Stimulated activated memory B cell treated with anti-CD40 and anti-IgM and Interleukin-4, amounts not matched to agents 10 μg/mL and 1 μg/mL and 100 μg/mL, for 72 hours (primary cell): Measurements from ENCODE around the gene POLN.

ENCODE experiments used
- ATAC-seq: fragments of 150-1000 bp; cut with Tn5 transposase; 2 replicates; pipeline ENCODE4 v1.10.0; 2021
- H3K27ac Mint-ChIP-seq: one replicate; pipeline ENCODE4 v1.8.0; 2022; ENCODE audit warnings: mild to moderate bottlenecking, mixed read lengths
- H3K27me3 Mint-ChIP-seq: one replicate; pipeline ENCODE4 v1.8.0; 2022; ENCODE audit warnings: mixed read lengths
- H3K36me3 Mint-ChIP-seq: one replicate; pipeline ENCODE4 v1.8.0; 2022; ENCODE audit warnings: mixed read lengths
- H3K4me1 Mint-ChIP-seq: one replicate; pipeline ENCODE4 v1.8.0; 2022; ENCODE audit warnings: mixed read lengths
- H3K4me3 Mint-ChIP-seq: one replicate; pipeline ENCODE4 v1.8.0; 2022; ENCODE audit warnings: mild to moderate bottlenecking, moderate library complexity, mixed read lengths
- H3K9me3 Mint-ChIP-seq: one replicate; pipeline ENCODE4 v1.8.0; 2022; ENCODE audit warnings: mixed read lengths

POLN gene

DNA sequence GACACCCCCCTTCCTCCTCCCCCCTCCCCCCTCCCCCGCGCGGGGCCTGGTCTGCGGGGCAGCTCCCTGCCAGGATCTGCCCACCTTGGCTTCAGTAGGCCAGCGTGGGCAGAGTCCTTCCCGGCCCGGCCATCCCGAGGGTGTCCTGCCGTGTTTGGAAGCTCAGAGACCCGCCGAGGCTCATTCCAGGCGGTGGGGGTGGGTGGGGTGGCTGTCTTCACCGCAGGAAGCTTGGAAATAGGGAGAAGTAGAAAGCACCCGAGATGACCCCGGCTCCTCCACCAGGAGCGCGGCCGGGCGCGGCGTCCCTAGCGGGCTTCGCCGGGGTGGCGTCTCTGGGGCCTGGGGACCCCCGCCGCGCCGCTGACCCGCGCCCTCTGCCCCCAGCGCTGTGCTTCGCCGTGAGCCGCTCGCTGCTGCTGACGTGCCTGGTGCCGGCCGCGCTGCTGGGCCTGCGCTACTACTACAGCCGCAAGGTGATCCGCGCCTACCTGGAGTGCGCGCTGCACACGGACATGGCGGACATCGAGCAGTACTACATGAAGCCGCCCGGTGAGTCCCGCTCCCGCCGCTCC lies 181.2 kb downstream of the POLN start:
- Mint-ChIP-seq H3K4me3 (no peak overlapping the region), H3K4me1 (no peaks in the 10 kb centered on the region), H3K9me3 (no peaks in the 10 kb centered on the region), H3K27ac (no peak overlapping the region), H3K36me3 (no peaks in the 10 kb centered on the region), H3K27me3 (peaks cover 43% of the 10 kb centered on the region)
- no peak for ATAC-seq

DNA sequence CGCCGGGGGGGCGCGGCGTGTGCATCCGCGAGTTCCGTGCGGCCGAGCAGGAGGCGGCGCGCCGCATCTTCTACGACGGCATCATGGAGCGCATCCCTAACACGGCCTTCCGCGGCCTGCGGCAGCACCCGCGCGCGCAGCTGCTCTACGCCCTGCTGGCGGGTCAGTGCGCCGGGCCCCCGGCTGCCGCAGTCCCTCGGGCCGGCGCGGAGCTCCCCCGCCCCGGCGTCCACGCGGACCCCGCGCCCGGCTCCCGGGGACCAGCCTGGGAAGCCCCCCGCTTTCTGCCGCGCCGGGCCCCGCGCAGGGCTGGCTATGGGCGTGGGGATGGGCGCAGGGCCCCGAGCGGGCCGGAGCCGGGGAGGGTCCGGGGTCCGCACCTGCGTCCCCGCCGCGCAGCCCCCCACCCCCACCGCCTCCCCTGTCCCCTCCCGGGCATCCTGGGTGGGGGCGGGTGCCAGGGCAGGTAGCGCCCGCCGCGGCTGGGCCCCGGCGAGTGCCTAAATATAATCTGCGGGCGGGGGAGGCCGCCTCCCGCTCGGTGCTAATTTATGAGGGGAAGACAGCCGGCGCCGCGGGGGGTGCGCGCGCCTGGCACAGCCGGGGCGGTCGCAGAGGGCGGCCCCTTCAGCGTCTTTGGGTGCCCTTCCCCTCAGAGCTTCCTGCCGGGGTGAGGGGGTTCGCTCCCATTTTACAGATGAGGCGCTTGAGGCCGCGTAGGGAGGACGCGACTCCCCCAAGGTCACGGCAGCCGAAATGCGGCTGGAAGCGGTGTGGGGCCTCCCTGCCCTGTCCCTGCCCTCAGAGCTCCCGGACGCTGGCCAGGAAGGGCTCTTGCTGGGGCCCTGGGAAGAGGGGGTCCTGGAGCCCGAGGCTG lies 182.0 kb downstream of the POLN start:
- H3K4me3 Mint-ChIP-seq = no peak overlapping the region
- no peak overlapping the region for H3K27ac Mint-ChIP-seq
- no peak for ATAC-seq
- H3K36me3 Mint-ChIP-seq = no peaks in the 10 kb centered on the region
- no peaks in the 10 kb centered on the region for H3K9me3 Mint-ChIP-seq
- no peaks in the 10 kb centered on the region for H3K4me1 Mint-ChIP-seq
- peaks cover 49% of the 10 kb centered on the region for H3K27me3 Mint-ChIP-seq

DNA sequence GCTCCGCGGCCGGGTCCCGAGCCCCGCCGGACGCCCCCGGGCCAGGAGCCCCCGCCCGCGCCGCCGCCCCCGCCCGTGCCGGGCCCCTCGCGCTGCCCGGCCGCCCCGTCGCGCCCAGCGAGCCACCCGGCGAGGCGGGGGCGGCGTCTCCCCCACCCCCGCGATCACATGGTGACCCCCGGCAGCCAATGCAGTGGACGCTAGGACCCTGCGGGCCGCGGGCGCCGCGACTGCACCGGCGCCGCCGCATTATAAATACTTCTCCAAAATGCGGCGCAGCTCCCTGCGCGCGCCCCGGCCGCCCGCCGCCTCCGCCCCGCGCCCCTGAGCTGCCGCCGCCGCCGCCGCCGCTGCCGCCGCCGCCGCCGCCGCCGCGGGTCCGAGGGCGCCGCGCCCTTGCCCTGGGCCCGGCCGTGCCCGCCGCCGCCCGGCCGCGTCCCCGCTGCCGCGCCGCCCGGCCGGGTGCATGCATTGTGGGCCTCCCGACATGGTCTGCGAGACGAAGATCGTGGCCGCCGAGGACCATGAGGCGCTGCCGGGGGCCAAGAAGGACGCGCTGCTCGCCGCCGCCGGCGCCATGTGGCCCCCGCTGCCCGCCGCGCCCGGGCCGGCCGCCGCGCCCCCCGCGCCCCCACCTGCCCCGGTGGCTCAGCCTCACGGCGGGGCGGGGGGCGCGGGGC lies 182.7 kb downstream of the POLN start, which contains the start of gene NAT8L:
NAT8L (plus strand) TSS at position 282 of the 680 bp plus-strand sequence; CDS start at position 467, 185 bp downstream.
- H3K36me3 Mint-ChIP-seq = no peaks in the 10 kb centered on the region
- no peaks in the 10 kb centered on the region for H3K4me1 Mint-ChIP-seq
- peak; percentile 34 for ATAC-seq
- H3K27me3 Mint-ChIP-seq = peaks cover 50% of the 10 kb centered on the region
- H3K27ac Mint-ChIP-seq = no peak within 1 kb of the TSS
- no peaks in the 10 kb centered on the region for H3K9me3 Mint-ChIP-seq
- H3K4me3 Mint-ChIP-seq = peak within 1 kb of the TSS; percentile 23

DNA sequence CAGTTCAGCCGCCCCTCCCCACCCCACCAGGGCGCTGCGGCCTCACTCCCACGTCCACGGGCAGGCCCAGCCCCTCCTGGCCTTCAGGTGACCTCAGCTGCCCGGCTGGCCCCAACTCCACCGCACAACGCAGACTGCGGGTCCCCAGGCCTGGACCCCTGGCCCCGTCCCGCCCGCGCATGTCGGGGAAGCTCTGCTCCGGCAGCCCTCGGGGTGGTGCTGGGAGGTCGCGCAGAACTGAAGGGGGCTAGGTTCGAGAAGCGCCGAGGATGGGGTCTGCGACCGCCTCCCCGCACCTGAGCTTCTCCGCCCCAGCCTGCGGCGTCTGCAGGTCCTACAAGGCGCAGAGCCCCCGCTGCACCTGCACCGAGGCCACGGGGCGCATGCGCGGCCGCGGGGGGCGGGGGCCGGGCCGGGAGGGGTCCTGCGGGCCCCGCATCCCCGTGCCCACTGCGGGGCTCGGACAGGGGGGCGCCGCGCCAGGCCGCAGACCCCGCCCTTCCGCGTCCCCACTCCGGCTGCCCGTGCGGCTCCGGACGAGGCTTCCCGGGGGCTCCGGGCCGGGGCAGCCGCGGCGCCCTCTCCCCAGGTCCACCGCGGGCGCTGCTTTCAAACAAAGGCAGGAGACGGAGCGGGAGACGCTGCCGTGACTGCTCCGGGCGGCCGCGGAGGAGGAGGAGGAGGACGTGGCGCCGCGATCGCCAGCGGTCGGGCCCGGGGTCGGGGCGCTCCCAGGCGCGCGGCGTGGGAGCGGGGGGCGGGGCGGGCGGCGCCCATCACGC lies 183.5 kb downstream of the POLN start:
- H3K27me3 Mint-ChIP-seq = peaks cover 55% of the 10 kb centered on the region
- no peak overlapping the region for H3K4me3 Mint-ChIP-seq

DNA sequence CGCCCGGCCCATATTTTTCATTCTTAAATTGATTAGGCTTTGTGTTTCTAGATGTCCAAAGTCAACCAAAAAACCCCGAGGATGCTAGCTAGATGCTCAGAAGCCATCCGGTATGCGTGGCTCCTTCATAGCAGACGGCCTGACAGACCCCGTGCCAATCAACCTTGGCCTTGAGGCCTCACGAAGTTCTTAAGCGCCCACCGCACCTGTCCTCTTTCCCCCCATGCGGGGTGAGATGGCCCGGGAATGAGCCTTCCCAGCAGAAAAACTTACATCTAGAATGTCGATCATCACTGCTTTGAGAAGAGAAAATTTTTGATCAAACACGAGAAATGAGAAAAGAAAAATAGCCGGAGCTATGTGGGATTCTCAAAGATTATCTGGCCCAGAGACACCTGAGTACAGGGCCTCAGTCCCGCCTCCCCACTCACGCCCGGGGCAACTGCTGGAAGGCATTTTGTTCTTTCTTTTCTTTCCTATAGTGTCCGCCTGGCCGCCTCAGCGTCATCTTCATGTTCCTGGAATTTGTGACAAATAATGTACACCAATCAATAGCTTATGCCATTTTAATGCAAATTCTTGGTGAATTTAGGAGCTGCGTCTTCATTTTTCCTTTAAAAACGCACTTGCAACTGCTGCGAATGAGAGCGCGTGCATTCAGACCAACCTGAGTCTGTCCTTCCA lies 184.4 kb downstream of the POLN start:
- no peak for ATAC-seq
- no peak overlapping the region for H3K27ac Mint-ChIP-seq

More for the DNA sequence above, 183.5 kb downstream of the POLN start:
- H3K4me1 Mint-ChIP-seq = no peaks in the 10 kb centered on the region
- H3K36me3 Mint-ChIP-seq = no peaks in the 10 kb centered on the region
- no peaks in the 10 kb centered on the region for H3K9me3 Mint-ChIP-seq
- no peak overlapping the region for H3K27ac Mint-ChIP-seq
- peak; percentile 10 for ATAC-seq

DNA sequence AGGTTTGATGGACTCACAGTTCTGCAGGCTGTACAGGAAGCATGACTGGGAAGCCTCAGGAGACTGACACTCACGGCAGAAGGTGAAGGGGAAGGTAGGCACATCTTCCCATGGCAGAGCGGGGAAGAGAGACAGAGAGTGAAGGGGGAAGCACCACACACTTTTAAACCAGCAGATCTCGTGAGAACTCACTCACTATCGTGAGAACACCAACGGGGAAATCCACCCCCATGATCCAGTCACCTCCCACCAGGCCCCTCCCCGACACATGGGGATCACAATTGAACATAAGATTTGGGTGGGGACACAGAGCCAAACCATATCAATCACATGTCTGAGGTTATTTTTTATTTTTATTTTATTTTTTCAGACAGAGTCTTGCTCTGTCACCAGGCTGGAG lies 187.7 kb downstream of the POLN start:
- Mint-ChIP-seq H3K27ac (no peak overlapping the region), H3K9me3 (no peaks in the 10 kb centered on the region), H3K36me3 (no peaks in the 10 kb centered on the region), H3K4me1 (no peaks in the 10 kb centered on the region), H3K27me3 (peaks cover 57% of the 10 kb centered on the region), H3K4me3 (no peak overlapping the region)
- ATAC-seq = no peak

More for the DNA sequence above, 184.4 kb downstream of the POLN start:
- Mint-ChIP-seq H3K27me3 (peaks cover 55% of the 10 kb centered on the region), H3K4me3 (no peak overlapping the region), H3K9me3 (no peaks in the 10 kb centered on the region), H3K36me3 (no peaks in the 10 kb centered on the region), H3K4me1 (no peaks in the 10 kb centered on the region)

DNA sequence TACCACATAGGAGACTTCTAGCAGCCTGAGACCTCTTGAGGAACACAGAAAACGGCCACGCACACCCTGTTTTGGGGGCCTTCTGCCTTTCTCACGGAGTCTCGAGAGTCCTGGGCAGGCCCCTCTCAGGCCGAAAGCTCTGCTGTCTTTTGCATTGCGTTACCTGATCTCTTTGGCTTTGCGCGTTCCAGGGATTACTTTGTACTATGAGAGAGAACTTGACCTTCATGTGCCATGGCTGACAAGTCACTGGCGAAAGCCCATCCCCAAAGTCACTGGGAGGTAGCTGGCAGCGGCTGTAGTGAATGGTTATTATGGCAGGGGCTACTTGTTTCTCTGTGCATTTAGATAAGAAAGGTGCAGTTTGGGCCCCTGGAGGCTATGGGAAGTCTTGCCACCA lies 190.8 kb downstream of the POLN start:
- H3K27me3 Mint-ChIP-seq = peaks cover 66% of the 10 kb centered on the region
- no peak overlapping the region for H3K4me3 Mint-ChIP-seq

DNA sequence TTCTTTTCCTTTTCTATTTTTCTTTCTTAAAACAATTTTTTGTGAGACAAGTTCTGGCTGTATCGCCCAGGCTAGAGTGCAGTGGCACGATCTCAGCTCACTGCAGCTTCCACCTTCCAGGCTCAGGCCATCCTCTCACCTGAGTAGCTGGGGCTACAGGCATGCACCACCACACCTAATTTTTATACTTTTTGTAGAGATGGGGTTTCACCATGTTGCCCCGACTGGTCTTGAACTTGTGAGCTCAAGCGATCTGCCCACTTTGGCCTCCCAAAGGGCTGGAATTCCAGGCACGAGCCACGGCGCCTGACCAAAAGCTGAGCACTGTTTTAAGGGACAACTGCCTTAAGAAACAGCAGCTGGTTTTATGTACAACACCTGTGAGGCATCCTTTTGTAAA lies 192.1 kb downstream of the POLN start:
- Mint-ChIP-seq H3K4me1 (no peaks in the 10 kb centered on the region), H3K4me3 (no peak overlapping the region), H3K27ac (no peak overlapping the region), H3K9me3 (no peaks in the 10 kb centered on the region), H3K27me3 (peaks cover 66% of the 10 kb centered on the region), H3K36me3 (no peaks in the 10 kb centered on the region)
- ATAC-seq = no peak

More for the DNA sequence above, 190.8 kb downstream of the POLN start:
- Mint-ChIP-seq H3K27ac (no peak overlapping the region), H3K36me3 (no peaks in the 10 kb centered on the region), H3K4me1 (no peaks in the 10 kb centered on the region), H3K9me3 (no peaks in the 10 kb centered on the region)
- ATAC-seq = no peak

DNA sequence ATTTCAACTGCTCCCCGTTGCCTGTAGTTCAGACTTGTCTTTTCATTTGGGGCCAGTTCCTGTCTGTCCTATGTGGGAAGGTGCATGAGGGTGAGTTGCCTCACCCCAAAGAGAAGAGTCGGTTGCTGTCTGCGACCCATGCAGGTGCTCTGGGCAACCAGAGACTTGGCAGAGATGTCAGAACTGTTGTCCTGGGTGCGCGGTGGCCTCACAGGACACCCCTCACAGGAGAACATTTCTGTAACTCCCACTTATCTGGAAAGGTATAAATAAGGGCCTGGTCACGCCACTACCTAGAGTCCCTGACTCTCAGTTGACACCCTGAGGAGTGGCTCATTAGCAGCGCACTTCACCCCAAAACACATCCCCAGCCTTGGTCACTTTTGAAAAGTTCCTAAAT lies 192.5 kb downstream of the POLN start:
- H3K27me3 Mint-ChIP-seq = peaks cover 64% of the 10 kb centered on the region
- ATAC-seq = no peak
- H3K4me1 Mint-ChIP-seq = no peaks in the 10 kb centered on the region
- H3K27ac Mint-ChIP-seq = no peak overlapping the region
- H3K36me3 Mint-ChIP-seq = peaks cover 2% of the 10 kb centered on the region
- H3K4me3 Mint-ChIP-seq = no peak overlapping the region
- H3K9me3 Mint-ChIP-seq = no peaks in the 10 kb centered on the region

DNA sequence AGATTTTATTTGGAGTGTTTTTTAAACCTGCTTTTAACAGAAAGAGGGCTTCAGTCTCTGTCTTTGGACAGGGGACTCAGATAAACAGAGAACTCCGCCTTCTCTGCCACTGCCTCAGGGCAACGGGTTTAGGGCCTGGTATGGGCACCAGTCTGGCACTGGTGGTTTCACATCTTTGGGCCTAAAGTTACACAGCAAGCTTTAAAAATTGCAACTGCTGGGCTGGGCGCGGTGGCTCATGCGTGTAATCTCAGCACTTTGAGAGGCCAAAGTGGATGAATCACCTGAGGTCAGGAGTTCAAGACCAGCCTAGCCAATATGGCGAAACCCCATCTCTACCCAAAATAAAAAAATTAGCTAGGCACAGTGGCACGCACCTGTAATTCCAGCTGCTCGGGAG lies 193.1 kb downstream of the POLN start:
- peaks cover 7% of the 10 kb centered on the region for H3K36me3 Mint-ChIP-seq

DNA sequence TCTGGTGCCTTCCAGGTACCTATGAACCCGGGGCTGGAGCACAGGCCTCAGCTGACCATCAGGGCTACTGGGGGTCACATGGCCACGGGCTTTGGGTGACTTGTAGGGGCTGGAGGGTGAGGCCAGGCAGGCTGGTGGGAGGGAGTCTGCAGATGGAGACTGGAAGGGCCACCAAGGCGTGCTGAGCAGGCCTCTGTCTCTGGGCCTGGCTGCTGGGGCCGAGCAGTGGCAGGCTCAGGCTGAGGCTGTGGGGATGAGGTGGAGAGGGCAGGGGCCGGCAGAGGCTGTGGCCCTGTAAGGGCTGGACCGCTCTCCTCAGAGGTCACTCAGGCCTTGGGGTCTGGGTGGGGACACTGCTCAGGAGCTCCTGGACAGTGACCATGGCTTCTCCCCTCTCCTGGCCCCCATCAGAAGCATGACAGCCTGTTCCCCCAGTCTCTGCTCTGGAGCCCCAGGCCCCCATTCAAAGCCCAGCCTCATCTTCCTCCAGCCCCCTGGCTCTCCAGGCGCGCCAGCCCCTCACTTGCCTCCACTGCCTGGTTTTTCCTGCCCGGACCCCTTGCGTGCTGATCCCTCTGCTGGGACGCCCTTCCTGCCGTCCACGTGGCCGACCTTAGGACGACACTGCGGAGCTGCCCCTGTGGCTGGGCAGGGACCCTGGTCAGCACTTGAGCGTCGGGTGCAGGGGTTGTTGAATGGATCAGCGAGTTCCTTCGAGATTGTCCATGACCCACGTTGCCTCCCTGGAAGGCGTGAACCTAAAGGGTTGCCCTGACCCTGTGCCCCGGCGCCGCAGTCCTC lies 193.9 kb downstream of the POLN start:
- H3K27ac Mint-ChIP-seq = no peak overlapping the region
- no peak for ATAC-seq

More for the DNA sequence above, 193.1 kb downstream of the POLN start:
- ATAC-seq = no peak
- Mint-ChIP-seq H3K27me3 (peaks cover 58% of the 10 kb centered on the region), H3K27ac (no peak overlapping the region), H3K9me3 (no peaks in the 10 kb centered on the region), H3K4me1 (no peaks in the 10 kb centered on the region), H3K4me3 (no peak overlapping the region)

DNA sequence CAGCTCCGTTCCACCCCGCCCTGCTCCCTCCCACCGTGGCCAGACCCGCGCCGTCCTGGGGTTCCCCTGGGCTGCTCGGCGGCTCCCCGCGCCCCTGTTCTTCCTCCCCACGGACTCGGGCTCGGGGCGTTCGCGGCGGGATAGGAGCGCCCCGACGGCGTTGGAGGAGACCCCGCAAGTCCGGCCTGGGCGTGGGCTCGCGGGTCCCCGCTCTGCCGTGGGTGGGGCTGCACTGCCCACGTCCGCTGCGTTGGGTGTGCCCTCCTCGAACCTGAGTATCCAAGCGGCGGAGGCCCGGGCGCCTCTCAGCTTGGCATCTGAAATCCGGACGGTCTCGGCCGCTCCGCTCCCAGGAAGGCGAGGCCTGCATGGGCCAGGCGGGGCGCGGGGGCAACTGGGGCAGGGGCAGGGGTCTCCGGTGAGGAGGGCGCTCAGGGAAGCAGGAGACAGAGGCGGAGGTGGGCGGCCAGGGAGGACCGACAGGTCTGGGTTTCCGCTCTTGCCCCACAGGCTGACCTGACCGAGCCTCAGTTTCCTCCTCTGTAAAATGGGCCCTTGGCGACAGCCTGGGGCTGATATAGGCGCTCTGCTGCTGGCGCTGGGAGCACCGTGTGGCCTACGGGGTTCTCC lies 194.8 kb downstream of the POLN start:
- Mint-ChIP-seq H3K4me3 (no peak overlapping the region), H3K9me3 (no peaks in the 10 kb centered on the region), H3K27ac (no peak overlapping the region), H3K36me3 (peaks cover 7% of the 10 kb centered on the region), H3K27me3 (peaks cover 56% of the 10 kb centered on the region), H3K4me1 (peaks cover 5% of the 10 kb centered on the region)
- no peak for ATAC-seq

More for the DNA sequence above, 193.9 kb downstream of the POLN start:
- H3K4me3 Mint-ChIP-seq = no peak overlapping the region
- H3K4me1 Mint-ChIP-seq = peaks cover 2% of the 10 kb centered on the region
- H3K9me3 Mint-ChIP-seq = no peaks in the 10 kb centered on the region
- H3K36me3 Mint-ChIP-seq = peaks cover 7% of the 10 kb centered on the region
- H3K27me3 Mint-ChIP-seq = peaks cover 56% of the 10 kb centered on the region
